ENCODE data around the gene POGLUT3.
A peak's percentile ranks its signal among the peaks of the same experiment; 100 is the strongest.

POGLUT3 gene, protein sequence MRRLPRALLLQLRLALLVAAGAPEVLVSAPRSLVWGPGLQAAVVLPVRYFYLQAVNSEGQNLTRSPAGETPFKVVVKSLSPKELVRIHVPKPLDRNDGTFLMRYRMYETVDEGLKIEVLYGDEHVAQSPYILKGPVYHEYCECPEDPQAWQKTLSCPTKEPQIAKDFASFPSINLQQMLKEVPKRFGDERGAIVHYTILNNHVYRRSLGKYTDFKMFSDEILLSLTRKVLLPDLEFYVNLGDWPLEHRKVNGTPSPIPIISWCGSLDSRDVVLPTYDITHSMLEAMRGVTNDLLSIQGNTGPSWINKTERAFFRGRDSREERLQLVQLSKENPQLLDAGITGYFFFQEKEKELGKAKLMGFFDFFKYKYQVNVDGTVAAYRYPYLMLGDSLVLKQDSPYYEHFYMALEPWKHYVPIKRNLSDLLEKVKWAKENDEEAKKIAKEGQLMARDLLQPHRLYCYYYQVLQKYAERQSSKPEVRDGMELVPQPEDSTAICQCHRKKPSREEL
- long read RNA-seq, donor 1, full-length matches to known transcripts = 8 of 22 reads
- long read RNA-seq, donor 1, partial matches to known transcripts = 14 of 22 reads
- long read RNA-seq, donor 1, other reads (novel, unspliced or antisense) = 0 of 22 reads
- long read RNA-seq, donor 2, full-length matches to known transcripts = 4 of 4 reads
- long read RNA-seq, donor 2, partial matches to known transcripts = 0 of 4 reads
- long read RNA-seq, donor 2, other reads (novel, unspliced or antisense) = 0 of 4 reads
- long read RNA-seq, donor 3, full-length matches to known transcripts = 10 of 10 reads
- long read RNA-seq, donor 3, partial matches to known transcripts = 0 of 10 reads
- long read RNA-seq, donor 3, other reads (novel, unspliced or antisense) = 0 of 10 reads
- long read RNA-seq, donor 4, full-length matches to known transcripts = 5 of 15 reads
- long read RNA-seq, donor 4, partial matches to known transcripts = 10 of 15 reads
- long read RNA-seq, donor 4, other reads (novel, unspliced or antisense) = 0 of 15 reads
- long read RNA-seq, donor 5, full-length matches to known transcripts = 6 of 6 reads
- long read RNA-seq, donor 5, partial matches to known transcripts = 0 of 6 reads
- long read RNA-seq, donor 5, other reads (novel, unspliced or antisense) = 0 of 6 reads
- long read RNA-seq, donor 6, full-length matches to known transcripts = 10 of 21 reads
- long read RNA-seq, donor 6, partial matches to known transcripts = 11 of 21 reads
- long read RNA-seq, donor 6, other reads (novel, unspliced or antisense) = 0 of 21 reads
- long read RNA-seq, donor 7, full-length matches to known transcripts = 24 of 53 reads
- long read RNA-seq, donor 7, partial matches to known transcripts = 29 of 53 reads
- long read RNA-seq, donor 7, other reads (novel, unspliced or antisense) = 0 of 53 reads
- long read RNA-seq, donor 8, full-length matches to known transcripts = 16 of 16 reads
- long read RNA-seq, donor 8, partial matches to known transcripts = 0 of 16 reads
- long read RNA-seq, donor 8, other reads (novel, unspliced or antisense) = 0 of 16 reads

DNA sequence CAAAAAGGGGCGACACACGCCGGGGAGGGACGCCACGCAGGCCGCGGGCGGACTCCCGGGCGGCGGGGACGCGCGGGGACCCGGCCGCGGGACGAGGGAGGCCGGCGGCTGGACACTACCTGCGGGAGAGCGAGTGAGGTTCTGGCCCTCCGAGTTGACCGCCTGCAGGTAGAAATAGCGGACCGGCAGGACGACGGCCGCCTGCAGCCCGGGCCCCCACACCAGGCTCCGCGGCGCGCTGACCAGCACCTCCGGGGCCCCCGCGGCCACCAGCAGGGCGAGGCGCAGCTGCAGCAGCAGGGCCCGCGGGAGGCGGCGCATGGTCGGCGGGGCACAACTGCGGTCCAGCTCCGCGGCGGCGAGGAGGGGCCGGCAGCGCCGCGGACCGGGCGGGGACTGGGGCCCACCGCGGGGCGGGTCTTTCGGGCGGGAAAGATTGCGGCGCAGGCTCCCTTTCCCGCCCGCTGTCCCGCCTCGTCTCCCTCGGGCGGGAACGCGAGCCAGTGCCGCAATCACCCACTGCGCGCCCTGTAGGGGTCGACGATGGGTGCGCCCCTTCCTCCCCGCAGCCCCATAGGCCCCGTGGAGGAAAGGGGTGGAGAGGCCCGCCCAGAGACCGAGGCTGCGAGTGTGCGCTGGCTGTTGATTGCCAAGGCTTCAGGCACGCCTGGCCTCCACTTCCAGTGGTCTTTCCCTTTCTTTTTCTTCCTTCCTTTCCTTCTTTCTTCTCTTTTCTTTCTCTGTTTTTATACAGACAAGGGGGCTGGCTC lies at the start of gene POGLUT3:
POGLUT3 (minus strand) TSS at position 339 of the 770 bp plus-strand sequence; CDS start at position 321, 18 bp downstream.
- peak; percentile 91 for DNase-seq

DNA sequence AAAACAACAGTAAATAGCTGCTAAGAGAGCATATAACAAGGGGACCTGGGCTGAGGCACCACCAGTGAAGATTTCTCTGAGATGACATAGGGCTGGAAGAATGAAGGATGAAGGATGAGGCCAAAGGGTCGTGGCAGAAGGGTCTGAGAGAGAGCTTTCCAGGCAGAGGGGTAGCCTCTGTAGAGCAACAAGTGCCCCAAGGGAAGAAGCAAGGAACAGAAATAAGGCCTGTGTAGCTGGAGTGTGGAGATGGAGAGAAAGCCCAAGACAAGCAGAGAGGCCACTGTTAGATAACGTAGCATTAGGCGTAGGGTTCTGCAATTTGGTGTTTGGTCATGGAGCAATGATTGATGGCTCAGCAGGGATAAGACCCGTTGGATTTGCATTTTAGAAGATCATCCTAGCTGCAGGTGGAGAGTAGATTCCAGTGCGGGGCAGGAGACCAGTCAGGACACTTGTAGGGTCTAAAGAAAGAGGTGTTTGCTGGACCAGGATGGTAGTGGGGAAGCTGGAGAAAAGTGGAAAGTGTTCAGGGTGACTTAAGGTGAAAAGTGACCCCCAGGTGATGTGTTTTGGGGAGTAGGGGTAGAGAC lies 47.8 kb upstream of the POGLUT3 start:
- DNase-seq = no peak

DNA sequence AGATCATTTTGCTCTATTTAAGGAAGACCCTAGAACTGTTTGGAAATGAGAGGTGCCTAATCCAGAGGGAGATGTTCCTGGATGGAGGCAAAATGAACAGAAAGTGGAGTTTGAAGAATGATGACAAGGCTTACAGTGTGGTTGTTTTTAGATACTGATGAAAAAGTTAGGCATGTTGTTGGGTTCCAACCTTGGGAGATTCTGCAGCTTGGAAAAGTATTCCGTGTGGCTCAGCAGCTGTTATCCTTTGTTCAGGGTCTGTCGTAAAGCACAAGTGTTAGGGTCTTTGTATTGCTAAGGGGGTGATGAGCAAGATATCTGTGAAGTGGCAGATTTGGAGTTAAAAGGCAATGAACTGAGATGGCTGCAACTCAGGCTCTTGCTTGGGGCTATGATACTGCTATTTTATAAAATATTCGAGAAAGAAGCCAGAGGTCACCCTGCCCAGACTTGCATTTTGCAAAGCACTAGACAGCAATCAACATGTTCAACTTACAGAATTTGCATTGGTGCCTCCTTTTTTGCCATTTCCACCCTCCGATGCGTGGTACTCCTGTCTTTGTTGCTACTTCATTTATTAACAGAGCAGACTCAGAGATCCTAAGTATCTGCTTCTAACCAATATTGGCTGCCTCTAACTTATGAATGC lies 45.3 kb upstream of the POGLUT3 start:
- DNase-seq = no peak

DNA sequence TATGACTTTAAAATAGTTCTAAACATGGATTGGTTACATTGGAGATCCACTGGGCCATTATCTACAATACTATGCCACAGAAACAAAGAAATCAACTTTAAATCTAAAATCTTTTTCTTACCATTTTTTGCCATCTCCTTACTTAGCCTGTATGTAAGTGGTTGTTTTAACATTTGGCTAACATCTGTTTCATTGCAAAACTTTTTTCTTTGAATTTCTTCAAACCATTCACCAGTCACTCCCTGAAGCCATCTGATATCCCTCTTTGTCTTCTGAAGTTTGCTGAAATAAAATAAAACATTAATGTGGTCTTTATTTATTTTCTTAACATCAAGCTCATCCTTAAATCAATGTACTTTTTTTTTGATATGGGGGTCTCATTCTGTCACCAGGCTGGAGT lies 43.3 kb upstream of the POGLUT3 start:
- no peak for DNase-seq

DNA sequence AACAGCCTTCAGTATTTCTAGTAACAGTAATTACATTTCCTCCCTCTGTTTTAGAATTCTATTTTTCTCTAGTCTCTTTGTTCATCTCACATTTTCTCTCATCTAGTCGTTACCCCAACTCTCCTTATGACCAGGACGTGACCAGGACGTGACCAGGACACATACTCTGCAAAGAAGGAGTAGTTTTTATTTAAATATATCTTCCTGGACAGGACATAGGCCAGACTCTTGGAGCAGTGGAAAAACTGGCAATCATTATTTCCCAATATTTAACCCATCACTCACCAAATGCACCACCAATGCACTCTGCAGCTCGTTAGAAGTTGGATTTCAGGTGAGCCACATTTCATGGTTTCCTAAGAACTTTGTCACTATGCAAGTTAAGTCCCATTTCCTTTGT lies 40.3 kb upstream of the POGLUT3 start:
- DNase-seq = no peak

DNA sequence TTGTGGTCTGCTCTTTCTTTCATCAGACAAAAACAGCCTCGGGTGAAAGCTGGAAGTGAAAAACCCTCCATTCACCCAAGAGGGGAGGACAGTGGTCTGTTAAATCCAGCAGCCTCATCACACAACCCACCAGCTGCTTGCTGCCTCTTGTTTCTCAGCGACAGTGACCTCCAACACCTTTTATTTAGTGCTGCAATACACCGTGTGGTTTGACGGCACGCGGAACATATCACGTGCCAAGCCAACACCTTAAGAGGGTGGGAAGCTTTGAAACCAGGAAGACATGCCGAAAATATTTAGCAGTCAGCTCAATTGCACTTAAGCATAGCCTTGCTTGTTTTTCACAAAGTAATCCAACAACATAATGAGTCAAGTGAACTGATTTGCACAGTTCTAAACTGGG lies 39.8 kb upstream of the POGLUT3 start:
- DNase-seq = peak; percentile 20

DNA sequence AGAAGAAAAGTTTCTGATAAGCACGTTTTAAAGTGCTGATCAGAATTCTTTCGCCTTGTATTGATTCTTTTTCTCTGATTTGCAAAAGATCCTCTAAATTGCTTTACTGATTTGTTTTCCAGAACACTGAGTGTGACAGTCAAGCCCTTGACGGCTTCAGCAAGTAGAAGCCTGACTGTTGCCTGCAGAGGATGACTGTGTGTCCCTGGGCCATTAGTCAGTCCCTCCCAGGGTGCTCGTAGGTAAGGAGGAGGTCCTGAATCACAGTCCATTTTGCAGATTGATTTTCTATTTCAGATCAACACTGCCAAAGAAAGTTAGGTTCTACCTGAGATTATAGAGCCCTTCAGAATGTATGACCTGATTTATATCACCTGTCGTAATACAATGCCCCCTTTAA lies 38.6 kb upstream of the POGLUT3 start:
- DNase-seq = no peak

DNA sequence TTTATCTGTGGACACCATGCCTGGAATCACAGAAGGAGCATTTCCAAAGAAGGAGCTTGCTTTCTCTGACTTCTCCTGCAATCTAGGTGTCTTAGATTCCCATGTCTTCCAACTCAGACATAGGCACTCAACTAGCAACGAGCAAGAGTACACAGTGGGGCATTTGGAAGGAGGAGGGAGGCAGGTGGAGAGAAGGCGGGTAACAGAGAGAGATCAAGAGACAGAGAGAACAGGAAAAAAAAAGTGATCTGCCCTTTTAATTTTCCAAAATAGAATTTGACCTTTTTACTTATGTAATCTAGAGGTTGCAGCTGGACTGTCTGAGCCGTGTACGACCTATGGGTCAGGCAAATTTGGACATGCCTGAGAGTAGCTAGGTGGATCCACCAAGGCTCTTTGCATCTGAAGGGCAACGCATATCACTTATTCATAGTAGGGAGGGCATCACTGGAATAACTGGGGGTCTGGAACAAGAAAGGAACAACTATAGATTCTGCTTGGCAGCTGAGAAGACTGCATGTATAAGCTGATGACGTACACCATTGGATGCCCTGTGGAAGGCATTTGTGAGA lies 37.3 kb upstream of the POGLUT3 start:
- no peak for DNase-seq

DNA sequence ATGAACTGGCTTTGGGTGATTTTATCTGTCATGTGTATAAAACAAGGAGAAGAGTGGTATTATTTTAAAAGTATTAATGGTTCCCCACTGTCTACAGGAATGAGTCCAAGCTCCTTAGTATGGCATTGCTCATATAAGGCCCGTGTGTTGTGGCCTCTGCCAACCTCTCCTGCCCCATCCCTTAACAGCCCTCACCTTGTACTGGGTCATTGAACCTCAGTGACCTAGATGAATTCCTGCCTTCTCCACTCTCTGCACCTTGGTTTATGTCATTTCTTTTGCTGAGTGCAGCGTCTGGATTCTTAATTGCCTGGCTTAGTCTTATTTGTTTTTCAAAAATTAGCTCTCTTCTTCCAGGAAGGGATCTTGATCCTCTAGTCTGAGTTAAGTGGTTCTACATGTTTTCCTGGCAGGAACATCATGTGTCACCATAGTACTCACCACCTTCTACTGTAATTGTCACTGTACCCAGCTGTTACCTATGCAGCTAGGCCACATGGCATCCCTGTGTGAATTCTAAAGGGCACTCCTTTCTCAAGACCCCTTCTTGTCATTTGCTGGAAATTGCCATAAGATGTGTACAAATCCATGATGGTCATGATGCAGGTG lies 36.2 kb upstream of the POGLUT3 start:
- no peak for DNase-seq

DNA sequence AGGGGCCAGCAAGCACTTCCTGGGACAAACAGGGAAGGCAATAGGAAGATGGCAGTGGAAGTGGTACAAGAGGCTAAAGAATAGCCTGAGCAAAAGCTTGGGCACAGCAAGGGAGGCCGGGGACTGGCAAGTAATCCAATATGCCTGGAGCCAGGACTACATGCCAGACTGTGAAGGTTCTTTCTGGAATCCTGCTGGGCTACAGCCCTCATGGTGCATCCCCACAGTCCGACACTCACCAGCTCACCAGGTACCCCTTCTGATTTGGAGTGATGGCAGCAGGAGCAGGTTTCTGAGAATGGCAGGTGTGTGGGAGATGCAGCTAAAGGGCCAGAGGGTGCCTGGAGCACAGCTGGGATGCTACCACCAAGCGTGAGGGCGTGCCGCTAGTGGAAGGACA lies 32.2 kb upstream of the POGLUT3 start:
- DNase-seq = no peak

DNA sequence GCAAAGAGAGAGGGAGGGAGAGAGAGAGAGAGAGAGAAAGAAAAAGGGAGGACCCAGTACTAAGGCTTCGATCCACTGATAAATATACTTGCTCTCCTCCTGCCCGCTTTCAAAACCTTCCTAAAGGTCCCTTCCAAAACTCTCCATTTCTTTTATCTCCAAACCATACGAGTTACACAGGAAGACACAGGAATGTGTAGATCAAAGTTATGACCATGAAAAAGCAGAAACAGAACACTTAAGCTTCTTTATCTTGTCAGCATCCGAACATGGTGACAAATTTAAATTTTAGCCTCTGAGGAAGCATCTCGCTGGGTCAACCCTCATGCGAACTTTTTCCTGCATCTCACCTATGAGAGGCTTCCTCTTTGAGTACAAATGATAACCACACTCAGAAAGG lies 29.2 kb upstream of the POGLUT3 start:
- DNase-seq = no peak

DNA sequence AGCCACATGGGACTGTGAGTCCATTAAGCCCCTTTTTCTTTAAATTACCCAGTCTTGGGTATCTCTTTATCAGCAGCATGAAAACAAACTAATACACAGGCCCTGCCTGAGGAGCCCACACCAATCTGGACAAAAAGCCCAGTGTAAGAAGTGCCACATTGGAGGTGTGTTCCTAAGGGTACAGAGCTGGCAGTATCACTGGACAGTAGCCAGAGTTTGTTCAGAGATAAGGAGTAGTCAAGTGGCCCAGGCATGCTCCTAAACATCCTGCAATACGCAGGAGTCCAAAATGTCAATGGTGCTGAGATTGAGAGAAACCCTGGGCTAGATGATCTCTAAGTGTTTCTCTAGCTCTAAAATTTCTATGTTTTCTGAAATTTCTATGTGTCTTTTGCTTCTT lies 27.0 kb upstream of the POGLUT3 start:
- DNase-seq = no peak

DNA sequence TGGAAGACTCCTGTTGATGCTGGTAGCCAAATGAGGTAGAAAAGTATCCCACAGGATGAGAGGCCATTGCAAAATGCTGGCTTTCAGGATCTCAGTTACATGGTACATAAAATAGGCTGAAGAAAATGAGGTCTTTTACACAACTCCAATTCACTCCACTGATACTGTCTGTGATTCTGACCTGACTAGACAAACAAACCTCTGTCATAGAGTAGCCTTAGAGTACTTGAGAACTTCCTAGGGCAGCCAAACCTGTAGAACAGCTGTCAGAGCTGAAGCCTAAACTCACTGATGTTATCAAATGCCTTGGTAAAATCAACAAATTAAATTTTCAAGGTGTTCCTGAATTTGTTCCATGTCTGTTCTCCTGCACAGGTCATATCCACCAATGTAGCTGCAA lies 26.2 kb upstream of the POGLUT3 start:
- DNase-seq = no peak

DNA sequence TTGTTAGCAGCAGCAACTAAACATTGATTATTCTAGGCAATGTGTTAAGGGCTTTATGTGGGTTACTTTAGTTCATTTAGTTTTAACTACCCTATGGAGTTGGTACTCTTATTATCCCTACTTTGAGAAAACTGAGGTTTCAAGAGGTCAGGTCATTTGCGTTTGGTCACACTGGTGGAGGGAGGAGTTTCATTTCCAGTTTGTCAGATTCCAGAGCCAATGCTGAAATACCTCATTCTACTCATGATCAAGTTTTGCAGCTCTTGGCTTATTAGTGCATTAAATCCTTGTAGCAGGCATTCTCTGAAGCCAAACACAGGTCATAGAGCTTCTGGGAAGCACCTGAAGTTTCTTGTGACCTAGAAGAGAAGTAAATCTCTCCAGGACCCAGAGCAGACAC lies 24.1 kb upstream of the POGLUT3 start:
- DNase-seq = no peak

DNA sequence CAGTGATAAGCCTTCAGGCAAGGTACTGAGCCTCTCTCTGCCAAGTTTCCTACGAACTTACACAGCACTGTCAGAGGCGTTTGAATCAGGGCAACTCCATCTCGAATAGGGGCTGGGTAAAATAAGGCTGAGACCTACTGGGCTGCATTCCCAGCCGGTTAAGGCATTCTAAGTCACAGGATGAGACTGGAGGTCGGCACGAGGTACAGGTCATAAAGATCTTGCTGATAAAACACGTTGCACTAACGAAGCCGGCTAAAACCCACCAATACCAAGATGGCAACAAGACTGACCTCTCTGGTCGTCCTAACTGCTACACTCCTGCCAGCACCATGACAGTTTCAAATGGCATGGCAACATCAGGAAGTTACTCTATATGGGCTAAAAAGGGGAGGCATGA lies 20.4 kb upstream of the POGLUT3 start:
- no peak for DNase-seq

DNA sequence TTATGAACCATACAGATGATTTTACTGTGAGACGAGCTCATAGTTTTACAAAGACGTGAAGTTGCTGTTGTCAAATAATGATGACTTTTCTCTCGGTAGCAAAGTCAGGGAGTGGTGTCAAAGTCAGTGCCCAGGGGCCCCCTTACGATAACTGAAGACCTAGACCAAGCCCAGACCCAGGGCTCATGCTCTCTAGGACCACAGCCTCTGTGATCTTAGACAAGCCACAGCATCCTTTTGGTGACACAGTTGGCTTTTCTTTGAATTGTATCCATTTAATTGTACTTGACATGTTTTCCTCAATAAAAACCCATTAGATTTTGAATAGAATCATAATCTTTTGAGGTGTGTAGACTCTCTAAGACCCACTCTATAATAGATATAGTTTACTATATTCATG lies 17.9 kb upstream of the POGLUT3 start:
- no peak for DNase-seq

DNA sequence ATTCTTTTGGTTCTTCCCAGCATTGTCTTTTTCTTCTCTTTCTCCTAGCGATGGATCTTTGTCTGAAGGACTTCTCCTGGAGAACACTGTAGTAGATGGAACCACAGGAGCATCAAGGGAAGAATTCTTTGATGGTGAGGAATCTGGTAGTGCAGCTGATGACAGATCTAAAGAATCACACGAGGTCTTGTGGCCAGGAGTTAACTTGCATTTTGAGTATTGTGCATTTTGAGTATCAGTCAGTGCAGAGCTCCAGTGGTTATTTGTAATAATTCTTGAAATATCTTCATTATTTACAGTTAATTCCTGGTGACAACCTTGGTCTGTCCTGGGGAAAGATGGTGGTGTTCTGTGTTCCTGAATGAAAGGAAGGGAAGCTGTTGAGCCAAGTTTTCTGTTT lies 14.5 kb upstream of the POGLUT3 start:
- no peak for DNase-seq

DNA sequence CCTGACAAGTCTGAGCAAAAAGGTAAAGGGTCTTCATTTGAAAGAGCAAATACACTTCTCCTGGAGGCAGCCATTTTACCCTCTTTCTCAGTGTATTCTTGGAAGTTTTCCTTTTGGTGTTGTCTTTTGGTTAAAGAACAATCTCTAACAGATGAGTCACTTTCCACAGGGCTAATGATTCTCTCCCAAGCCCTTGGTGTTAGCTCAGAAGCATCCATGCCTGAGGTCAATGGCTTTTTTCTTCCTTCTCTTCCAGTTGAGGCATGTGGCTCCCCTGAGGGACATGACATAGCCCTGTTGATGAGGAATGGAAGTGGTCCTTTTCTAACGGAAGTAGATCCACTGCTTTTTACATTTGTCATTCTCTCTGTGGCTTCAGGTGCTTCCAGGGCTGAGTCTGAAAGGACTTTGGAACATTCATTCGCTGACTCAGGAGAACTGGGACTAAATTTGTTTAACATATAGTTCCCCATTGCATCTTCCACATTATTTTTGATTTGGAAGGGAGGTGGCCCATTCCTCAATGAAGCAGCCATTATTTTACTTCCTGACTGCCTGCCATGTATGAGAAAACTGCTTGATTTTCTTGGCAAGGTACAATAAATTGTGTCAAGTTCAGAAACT lies 13.8 kb upstream of the POGLUT3 start:
- no peak for DNase-seq

Data from right kidney (tissue), 9 donors.